HG02623 (cell line): Measurements from ENCODE around the gene SPATA6L.
"Not testable (repeated sequence)": the region's sequence is repeated elsewhere in the genome, so short reads cannot be mapped to it uniquely, and the experiment has no call there.

Experiments used
- ATAC-seq: cut with Tn5 transposase; IDR thresholded peaks from one replicate; pipeline ENCODE4 v1.9.1; 2021; ENCODE audit warnings: moderate library complexity; ENCODE audit not compliant: unreplicated experiment

SPATA6L gene

GRCh38 chr9:4639420-4639819 lies 26.9 kb downstream of the SPATA6L start:
- no peak for ATAC-seq

DNA sequence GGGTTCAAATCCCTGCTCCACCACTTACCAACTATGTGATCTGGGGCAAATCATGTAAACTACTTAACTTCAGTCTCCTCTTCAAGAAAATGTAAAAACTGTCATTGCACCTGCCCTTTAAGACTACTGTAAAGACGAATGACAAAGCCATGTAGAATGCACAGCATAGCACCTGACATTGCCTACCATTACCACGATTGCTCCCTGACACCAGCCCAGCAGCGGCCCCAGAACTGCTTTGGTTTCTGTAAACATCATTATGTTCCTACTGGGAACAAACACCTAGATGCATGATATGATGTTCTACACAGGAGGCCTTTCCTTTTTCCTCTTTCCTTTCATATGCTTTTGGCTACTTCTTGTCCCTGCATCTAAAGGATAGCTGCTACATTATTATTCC lies 27.3 kb downstream of the SPATA6L start:
- no peak for ATAC-seq

DNA sequence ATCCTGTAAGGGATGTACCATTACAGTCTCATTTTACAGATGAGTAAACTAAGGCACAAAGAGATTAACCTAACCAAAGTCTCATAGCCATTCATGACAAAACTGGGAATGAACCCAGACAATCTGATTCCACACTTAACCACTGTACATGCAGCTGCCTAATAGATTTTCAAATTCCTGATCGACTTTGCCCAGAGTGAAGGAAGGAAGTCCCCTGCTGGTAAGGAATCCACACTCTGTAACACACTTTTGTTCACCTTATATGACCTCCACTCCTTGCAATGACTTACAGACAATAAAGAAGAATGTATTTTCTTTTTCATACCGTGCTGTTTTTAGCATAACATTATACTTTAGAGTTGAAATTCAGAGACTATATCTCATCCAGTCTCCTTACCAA lies 35.4 kb downstream of the SPATA6L start:
- ATAC-seq = no peak

- no peak for ATAC-seq
These were observed 44.3 kb downstream of the SPATA6L start for GRCh38 chr9:4622016-4622415.

DNA sequence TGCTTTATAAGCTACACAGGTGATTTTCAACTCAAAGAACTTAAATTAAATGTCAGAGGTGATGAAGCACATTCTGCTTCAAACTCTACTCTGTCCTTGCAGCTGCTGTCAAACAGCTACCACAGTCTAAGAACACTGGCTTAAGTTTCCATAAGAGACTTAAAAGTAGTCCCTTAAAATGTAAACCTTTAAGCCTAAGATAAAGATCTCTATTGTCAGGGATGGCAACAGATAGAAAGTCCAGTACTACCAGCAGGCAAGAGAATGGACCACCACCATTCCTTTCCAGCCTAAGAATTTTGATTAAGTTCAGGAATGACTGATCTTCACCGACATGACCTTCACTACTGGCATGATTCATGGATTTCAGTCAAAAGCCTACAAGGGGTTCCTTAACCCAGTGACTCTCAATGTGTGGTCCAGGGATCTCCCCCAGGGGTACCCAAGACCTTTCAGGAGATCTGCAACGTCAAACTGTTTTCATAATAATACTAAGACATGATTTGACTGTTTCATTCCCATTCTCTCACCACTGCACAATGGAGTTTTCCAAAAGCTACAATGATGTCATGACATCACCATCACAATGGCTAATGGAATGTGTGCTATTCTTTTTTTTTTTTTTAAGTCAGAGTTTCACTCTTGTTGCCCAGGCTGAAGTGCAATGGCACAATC lies 45.3 kb downstream of the SPATA6L start:
- no peak for ATAC-seq

DNA sequence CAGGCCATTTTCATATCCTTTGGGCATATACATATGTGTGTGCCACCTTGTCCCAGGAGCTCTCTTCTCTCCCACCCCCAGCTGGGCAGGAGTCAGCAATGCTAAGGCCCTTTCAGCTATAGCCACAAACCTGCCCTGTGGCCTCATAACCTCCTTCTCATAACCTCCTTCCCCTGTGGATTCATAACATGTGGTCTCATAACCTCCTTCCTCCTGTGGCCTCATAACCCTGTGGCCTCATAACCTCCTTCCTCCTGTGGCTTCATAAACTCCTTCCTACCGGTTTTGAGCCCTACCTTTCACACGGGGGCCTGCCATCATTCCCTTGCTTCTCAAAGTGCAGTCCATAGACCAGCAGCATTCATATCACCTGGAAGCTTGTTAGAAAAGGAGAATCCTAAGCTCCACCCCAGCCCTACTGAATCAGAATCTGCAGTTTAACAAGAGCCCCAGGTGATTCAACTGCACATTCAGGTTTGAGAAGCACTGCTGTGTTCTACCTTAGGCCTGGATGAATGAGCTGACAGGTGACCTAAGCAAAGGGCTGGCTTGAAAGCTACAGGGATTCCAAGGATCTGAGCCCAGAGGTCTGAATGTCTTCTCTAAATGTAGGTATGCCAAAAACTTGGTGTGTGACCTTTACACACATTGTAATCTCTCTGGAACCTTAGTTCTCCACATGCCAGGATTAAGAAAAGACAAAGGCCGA lies 46.1 kb downstream of the SPATA6L start:
- no peak for ATAC-seq

DNA sequence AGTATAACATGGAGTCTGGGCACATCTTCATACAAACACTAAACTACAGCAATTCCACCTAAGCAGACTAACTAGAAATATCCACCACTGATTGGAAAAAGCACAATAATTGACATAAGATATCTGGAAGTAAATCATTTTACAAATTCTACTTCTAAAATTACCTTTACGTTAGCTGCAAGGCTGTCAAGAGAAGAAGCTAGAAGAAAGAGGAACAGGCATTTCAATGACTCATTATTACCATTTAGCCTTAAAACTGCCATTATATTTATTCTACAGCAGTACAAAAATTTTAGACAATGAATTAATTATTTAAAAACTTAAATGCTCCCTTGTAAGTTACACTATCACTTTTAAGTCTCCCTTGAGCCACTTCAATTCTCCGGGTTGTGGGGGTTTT lies 47.6 kb downstream of the SPATA6L start:
- ATAC-seq = no peak

- ATAC-seq = no peak
These were observed 48.5 kb downstream of the SPATA6L start for GRCh38 chr9:4617752-4618151.

GRCh38 chr9:4615778-4616177 lies 50.5 kb downstream of the SPATA6L start:
- no peak for ATAC-seq

GRCh38 chr9:4615251-4615650 lies 51.0 kb downstream of the SPATA6L start:
- no peak for ATAC-seq

DNA sequence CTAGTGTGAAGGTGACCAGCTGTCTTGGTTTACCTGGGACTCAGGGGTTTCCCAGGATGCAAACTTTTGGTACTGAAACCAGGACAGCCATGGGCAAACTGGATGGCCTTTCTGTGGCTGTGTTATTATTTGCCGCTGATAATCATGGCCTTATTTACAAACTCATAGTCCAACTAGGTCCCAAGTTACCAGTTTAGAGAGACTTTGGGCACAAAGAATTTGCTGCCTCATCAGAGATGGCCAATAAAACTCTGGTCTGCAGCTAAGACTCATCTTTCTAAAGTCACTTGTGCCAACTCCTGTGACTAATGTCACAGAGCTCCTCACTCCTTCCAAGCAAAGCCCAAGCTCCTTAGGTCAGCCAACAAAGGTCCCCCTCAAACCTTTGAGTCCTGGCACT lies 51.7 kb downstream of the SPATA6L start:
- ATAC-seq = no peak

- not testable (repeated sequence) for ATAC-seq
These were observed 60.2 kb downstream of the SPATA6L start for GRCh38 chr9:4606033-4606432.

DNA sequence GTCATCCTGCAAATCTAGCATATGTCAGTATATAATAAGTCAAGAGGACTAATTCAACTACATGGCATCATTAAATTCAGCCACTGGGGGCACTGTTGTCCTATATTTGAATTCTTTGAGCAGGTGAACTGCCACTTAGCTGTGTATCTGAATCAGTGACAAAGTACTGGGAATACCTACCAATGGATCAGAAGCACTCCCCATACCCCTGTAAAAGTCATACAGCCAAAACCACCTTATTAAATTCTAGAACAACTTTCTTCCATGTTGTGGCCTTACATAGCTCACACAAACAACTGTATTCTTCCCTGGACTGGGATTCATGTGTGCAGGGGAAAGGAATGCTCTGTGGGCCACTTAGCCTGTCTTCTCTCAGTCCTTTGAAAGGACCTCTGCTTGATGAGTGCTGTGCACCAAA lies 61.6 kb downstream of the SPATA6L start:
- ATAC-seq = peak; percentile 80

DNA sequence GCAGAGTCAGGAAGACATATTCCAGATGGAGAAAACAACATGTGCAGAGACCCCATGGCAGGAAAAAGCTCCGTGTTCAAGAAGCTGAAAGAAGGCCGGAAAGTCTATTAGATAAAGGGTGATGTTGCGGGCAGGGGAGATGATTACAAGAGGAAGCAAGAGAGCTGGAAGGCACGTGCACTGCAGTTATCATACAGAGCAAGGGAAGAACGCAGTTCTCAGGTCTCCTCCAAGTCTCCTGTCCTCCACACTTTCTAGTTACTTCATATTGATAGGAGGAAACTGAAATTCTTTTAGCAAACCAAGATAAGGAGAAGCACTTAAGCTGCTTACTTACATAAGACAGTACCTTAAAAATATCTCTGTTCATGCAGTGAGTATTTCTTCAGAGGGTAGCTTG lies 62.5 kb downstream of the SPATA6L start:
- no peak for ATAC-seq

DNA sequence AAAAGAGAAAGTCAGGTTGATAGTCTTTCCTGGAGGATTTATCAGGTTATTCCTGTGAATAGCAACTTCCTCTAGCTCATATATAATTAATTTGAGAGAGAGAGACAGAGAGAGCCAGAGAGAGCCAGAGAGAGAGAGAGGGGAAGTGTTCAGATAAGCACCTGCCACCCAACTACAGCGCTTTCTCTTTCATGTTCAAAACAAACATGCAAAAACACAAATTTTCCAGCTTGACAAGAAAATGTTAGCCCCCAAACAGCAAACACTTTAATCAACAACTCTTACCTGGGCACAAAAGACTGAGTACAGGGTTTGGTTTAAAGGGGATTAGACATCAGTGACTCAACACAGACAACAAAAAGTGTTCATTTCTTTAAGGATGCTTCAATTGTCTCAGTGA lies 65.9 kb downstream of the SPATA6L start:
- ATAC-seq = no peak

DNA sequence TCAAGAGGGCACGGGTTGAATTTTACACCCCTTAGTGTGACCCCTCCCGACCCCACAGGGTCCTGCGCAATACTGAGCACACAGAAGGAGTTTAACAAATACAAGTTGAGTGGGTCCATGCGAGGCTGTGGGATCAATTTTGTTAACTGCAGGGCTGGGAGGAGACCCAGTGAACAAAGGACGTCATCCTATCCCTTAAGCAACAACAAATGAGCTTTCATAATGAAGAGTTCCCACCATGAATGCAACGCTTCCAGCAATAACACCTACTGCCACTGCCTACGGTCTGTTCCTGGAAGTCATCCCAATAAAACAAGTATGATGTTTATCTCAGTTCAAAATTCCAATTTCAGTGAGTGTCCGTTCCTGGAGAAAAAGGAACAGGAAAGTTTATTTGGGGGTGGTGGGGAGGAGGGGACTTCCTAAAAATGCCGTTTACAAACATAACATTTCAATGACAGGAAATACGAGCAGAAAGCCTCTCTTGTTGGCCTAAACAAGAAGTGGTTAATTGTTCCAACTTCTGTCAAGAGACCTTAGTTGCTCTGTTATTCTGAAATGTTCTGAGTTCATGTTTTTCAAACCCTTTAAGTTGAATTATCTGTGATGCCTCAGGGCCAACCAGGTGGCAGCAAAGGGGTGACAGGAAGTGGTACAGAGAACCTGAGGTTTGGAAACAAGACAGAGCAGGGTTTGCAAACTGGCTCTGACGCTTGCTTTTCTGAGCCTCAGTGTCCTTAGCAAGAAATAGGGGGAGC lies 69.9 kb downstream of the SPATA6L start:
- ATAC-seq = no peak

DNA sequence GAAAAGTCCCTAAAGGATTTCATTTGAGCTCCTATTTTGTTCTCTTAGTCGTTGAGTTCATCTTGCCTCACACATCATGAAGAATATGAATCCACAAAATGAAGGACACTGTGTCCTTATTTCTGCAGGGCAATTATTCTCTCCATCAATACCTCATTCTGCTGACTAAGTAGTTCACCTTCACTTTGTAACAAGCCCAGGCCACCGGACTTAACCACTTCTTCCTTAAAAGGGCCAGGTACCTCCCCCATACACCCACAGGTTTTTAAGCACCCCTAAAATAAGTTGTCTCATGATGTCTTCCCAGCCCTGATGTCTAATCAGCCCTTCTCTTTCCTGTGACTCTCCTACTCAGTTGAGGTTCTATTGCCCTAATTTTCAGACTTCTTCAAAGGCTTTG lies 71.3 kb downstream of the SPATA6L start:
- ATAC-seq = no peak

GRCh38 chr9:4594545-4594944 lies 71.7 kb downstream of the SPATA6L start:
- no peak for ATAC-seq

DNA sequence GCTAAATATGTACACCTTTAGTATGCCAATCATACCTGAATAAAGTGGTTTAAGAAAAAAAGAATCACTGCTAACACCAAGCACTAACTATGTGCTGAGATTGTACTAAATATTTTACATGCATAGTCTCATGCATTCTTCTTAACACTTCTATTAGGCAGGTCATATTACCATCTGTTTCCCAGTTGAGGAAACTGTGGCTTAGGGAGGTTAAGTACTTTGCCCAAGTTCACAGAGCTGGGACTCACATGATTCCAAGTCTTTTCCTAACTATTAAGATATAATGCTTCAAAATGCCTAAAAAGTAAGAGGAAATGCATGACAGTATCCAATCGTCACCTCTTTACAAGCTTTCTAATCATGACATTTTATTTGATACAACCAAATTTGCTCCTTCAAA lies 73.4 kb downstream of the SPATA6L start:
- no peak for ATAC-seq

- no peak for ATAC-seq
These were observed 74.0 kb downstream of the SPATA6L start for GRCh38 chr9:4592295-4592694.

GRCh38 chr9:4591123-4591500 lies 75.2 kb downstream of the SPATA6L start:
- ATAC-seq = no peak
